ENCODE measurements around the gene PSTPIP1.

The PSTPIP1 gene

GRCh38 chr15:77075528-77075927 lies 80.6 kb downstream of the PSTPIP1 start:
- Histone ChIP-seq H3K27ac (ENCODE audit: low read length) (no peak overlapping the region), H3K4me2 (ENCODE audit: low read length) (no peak overlapping the region), H3K36me3 (replicated peaks; ENCODE audit: low read depth, low read length) (no peaks in the 10 kb centered on the region), H3K79me2 (ENCODE audit: low read length) (peaks cover 4% of the 10 kb centered on the region; the same call in 1 of the 2 replicates), H3K9me3 (ENCODE audit: insufficient read depth, low read length) (no peaks in the 10 kb centered on the region), H4K20me1 (ENCODE audit: insufficient read depth, low read length) (no peaks in the 10 kb centered on the region), H3K9ac (ENCODE audit: low read length) (no peak overlapping the region), H3K27me3 (ENCODE audit: low read depth, low read length) (peaks cover 16% of the 10 kb centered on the region), H3K4me3 (ENCODE audit: low read length) (no peak overlapping the region), H3K4me1 (ENCODE audit: low read length) (peaks cover 5% of the 10 kb centered on the region), H2AFZ (ENCODE audit: low read depth, low read length) (no peak overlapping the region)
- TF ChIP-seq EZH2phosphoT487 (IDR thresholded peaks at IDR 0.05; ENCODE audit: low read depth): no peak

- Histone ChIP-seq H3K27me3 (ENCODE audit: low read depth, low read length) (peaks cover 16% of the 10 kb centered on the region), H3K9ac (ENCODE audit: low read length) (no peak overlapping the region), H3K4me3 (ENCODE audit: low read length) (no peak overlapping the region), H3K9me3 (ENCODE audit: insufficient read depth, low read length) (no peaks in the 10 kb centered on the region), H2AFZ (ENCODE audit: low read depth, low read length) (no peak overlapping the region), H3K79me2 (ENCODE audit: low read length) (no peaks in the 10 kb centered on the region), H3K4me1 (ENCODE audit: low read length) (peaks cover 2% of the 10 kb centered on the region), H3K4me2 (ENCODE audit: low read length) (no peak overlapping the region), H4K20me1 (ENCODE audit: insufficient read depth, low read length) (no peaks in the 10 kb centered on the region), H3K27ac (ENCODE audit: low read length) (no peak overlapping the region), H3K36me3 (replicated peaks; ENCODE audit: low read depth, low read length) (no peaks in the 10 kb centered on the region)
- TF ChIP-seq CTCF (IDR thresholded peaks at IDR 0.05; ENCODE audit: low read depth, low read length) (no peak), EZH2phosphoT487 (IDR thresholded peaks at IDR 0.05; ENCODE audit: low read depth) (no peak)
These were observed 81.5 kb downstream of the PSTPIP1 start for GRCh38 chr15:77076323-77076915.

GRCh38 chr15:77081971-77082370 lies 87.0 kb downstream of the PSTPIP1 start:
- TF ChIP-seq EZH2phosphoT487 (IDR thresholded peaks at IDR 0.05; ENCODE audit: low read depth): no peak
- no peak for TF ChIP-seq CTCF (IDR thresholded peaks at IDR 0.05; ENCODE audit: low read depth, low read length)
- peaks cover 43% of the 10 kb centered on the region for H3K4me1 ChIP-seq (ENCODE audit: low read length)
- no peaks in the 10 kb centered on the region for H3K27me3 ChIP-seq (ENCODE audit: low read depth, low read length)
- no peaks in the 10 kb centered on the region for H3K79me2 ChIP-seq (ENCODE audit: low read length)
- H4K20me1 ChIP-seq (ENCODE audit: insufficient read depth, low read length): no peaks in the 10 kb centered on the region
- H3K9ac ChIP-seq (ENCODE audit: low read length): no peak overlapping the region
- H3K4me2 ChIP-seq (ENCODE audit: low read length): peak overlapping the region; percentile 66
- H2AFZ ChIP-seq (ENCODE audit: low read depth, low read length): peak overlapping the region; percentile 67
- no peak overlapping the region for H3K4me3 ChIP-seq (ENCODE audit: low read length)
- peaks cover 6% of the 10 kb centered on the region for H3K36me3 ChIP-seq (replicated peaks; ENCODE audit: low read depth, low read length)
- no peaks in the 10 kb centered on the region for H3K9me3 ChIP-seq (ENCODE audit: insufficient read depth, low read length)
- H3K27ac ChIP-seq (ENCODE audit: low read length): no peak overlapping the region

GRCh38 chr15:77083381-77084160 lies 88.6 kb downstream of the PSTPIP1 start:
- Histone ChIP-seq H3K79me2 (ENCODE audit: low read length) (no peaks in the 10 kb centered on the region), H3K9ac (ENCODE audit: low read length) (peak overlapping the region; percentile 60), H3K9me3 (ENCODE audit: insufficient read depth, low read length) (no peaks in the 10 kb centered on the region), H3K4me1 (ENCODE audit: low read length) (peaks cover 43% of the 10 kb centered on the region), H2AFZ (ENCODE audit: low read depth, low read length) (peak overlapping the region; percentile 71; the same call in 1 of the 2 replicates), H3K27ac (ENCODE audit: low read length) (peak overlapping the region; percentile 57), H3K4me2 (ENCODE audit: low read length) (peak overlapping the region; percentile 66), H4K20me1 (ENCODE audit: insufficient read depth, low read length) (no peaks in the 10 kb centered on the region), H3K4me3 (ENCODE audit: low read length) (peak overlapping the region; percentile 55), H3K27me3 (ENCODE audit: low read depth, low read length) (no peaks in the 10 kb centered on the region), H3K36me3 (replicated peaks; ENCODE audit: low read depth, low read length) (peaks cover 6% of the 10 kb centered on the region)
- TF ChIP-seq EZH2phosphoT487 (IDR thresholded peaks at IDR 0.05; ENCODE audit: low read depth) (no peak), CTCF (IDR thresholded peaks at IDR 0.05; ENCODE audit: low read depth, low read length) (no peak)
